Effector CD8-positive, alpha-beta T cell (primary cell): ENCODE data around the gene TUBA4A.
"Not testable (repeated sequence)": the region's sequence is repeated elsewhere in the genome, so short reads cannot be mapped to it uniquely, and the experiment has no call there.

ENCODE experiments used
- DNase-seq: peaks from one replicate; lab custom pipeline; 2025; lab: John Stamatoyannopoulos, UW

TUBA4A gene

GRCh38 chr2:219210886-219211362, 42.8 kb downstream of the TUBA4A start:
- DNase-seq, result no peak

- DNase-seq, result no peak
These were observed 43.4 kb downstream of the TUBA4A start for GRCh38 chr2:219210196-219210885.

GRCh38 chr2:219209236-219210195, 44.2 kb downstream of the TUBA4A start:
- no peak for DNase-seq

GRCh38 chr2:219207884-219208740, 45.6 kb downstream of the TUBA4A start:
- DNase-seq, result no peak

- no peak for DNase-seq
These were observed 46.4 kb downstream of the TUBA4A start for GRCh38 chr2:219207134-219207883.

- peak; percentile 92 for DNase-seq
These were observed 47.2 kb downstream of the TUBA4A start, which contains the start of gene ZFAND2B for GRCh38 chr2:219206328-219207133. Gene ZFAND2B, plus strand, starts transcription at chr2:219206782. Its CDS starts 206 bp downstream, at chr2:219206988.

- no peak for DNase-seq
These were observed 47.8 kb downstream of the TUBA4A start for GRCh38 chr2:219205981-219206327.

GRCh38 chr2:219205165-219205538, 48.6 kb downstream of the TUBA4A start:
- no peak for DNase-seq

- no peak for DNase-seq
These were observed 49.1 kb downstream of the TUBA4A start for GRCh38 chr2:219204425-219205164.

- not testable (repeated sequence) for DNase-seq
These were observed 52.4 kb downstream of the TUBA4A start for GRCh38 chr2:219201331-219201730.

- not testable (repeated sequence) for DNase-seq
These were observed 53.0 kb downstream of the TUBA4A start for GRCh38 chr2:219200502-219201326.
